ENCODE data around the gene ARHGAP15. TPM values are rescaled to one million over a fixed set of nuclear protein-coding genes. Genes with fewer than 3 reads are reported as not detected.

Gene ARHGAP15
- total and polyA plus RNA-seq, 2 experiments from 2014 or later: 0.26 TPM; not detected in 1

- peaks cover 8% of the 10 kb centered on the region; the same call in 2 of the 3 replicates for H3K36me3 Mint-ChIP-seq (ENCODE audit: low read depth)
- TF ChIP-seq ETS1 (IDR thresholded peaks at IDR 0.05) (no peak), CTCF (conservative IDR thresholded peaks at IDR 0.05; ENCODE audit: low read depth in 2 of 2) (no peak), REST (IDR thresholded peaks at IDR 0.05; ENCODE audit: unreplicated experiment) (no peak), ZNF462 (CRISPR knock-in tag; IDR thresholded peaks at IDR 0.05) (no peak), POLR2AphosphoS5 (IDR thresholded peaks at IDR 0.05; ENCODE audit: low read depth) (no peak), CREB1 (CRISPR knock-in tag; IDR thresholded peaks at IDR 0.05; ENCODE audit: low read depth) (no peak), EZH2phosphoT487 (IDR thresholded peaks at IDR 0.05; ENCODE audit: unreplicated experiment) (no peak), ZNF114 (CRISPR knock-in tag; IDR thresholded peaks at IDR 0.05) (no peak), EZH2 (IDR thresholded peaks at IDR 0.05; ENCODE audit: low read depth, unreplicated experiment) (no peak), STAT1 (IDR thresholded peaks at IDR 0.05; ENCODE audit: unreplicated experiment) (no peak), ZNF331 (CRISPR knock-in tag; IDR thresholded peaks at IDR 0.05; ENCODE audit: low read depth) (no peak), JUNB (IDR thresholded peaks at IDR 0.05; ENCODE audit: unreplicated experiment) (no peak), NANOG (IDR thresholded peaks at IDR 0.05; ENCODE audit: borderline replicate concordance) (no peak)
- DNase-seq (ENCODE audit: low spot score): no peak
These were observed 406.6 kb downstream of the ARHGAP15 start for GRCh38 chr2:143535802-143536201.

More at GRCh38 chr2:143535802-143536201, 406.6 kb downstream of the ARHGAP15 start:
- Mint-ChIP-seq H3K4me3 (no peak overlapping the region), H3K4me1 (no peaks in the 10 kb centered on the region), H3K27ac (no peak overlapping the region), H3K9me3 (peaks cover 25% of the 10 kb centered on the region), H3K27me3 (ENCODE audit: insufficient read depth, low read depth, poor library complexity) (peaks cover 4% of the 10 kb centered on the region)
- no peaks in the 10 kb centered on the region for H3K9me2 ChIP-seq (ENCODE audit: insufficient read depth)
- no peaks in the 10 kb centered on the region for H3F3A ChIP-seq (replicated peaks; ENCODE audit: low read depth)
- no peak overlapping the region for H3K27ac ChIP-seq (ENCODE audit: low read depth)
- H3K4me3 ChIP-seq: no peak overlapping the region
- H3K4me1 ChIP-seq (ENCODE audit: insufficient read depth): no peaks in the 10 kb centered on the region
- no peaks in the 10 kb centered on the region for H3K27me3 ChIP-seq (ENCODE audit: insufficient read depth)
- no peaks in the 10 kb centered on the region for H4K20me1 ChIP-seq (replicated peaks; ENCODE audit: insufficient read depth)
- no peak for ATAC-seq
- H2AFZ ChIP-seq: no peak overlapping the region
- no peak overlapping the region for H3K4me2 ChIP-seq
- no peaks in the 10 kb centered on the region for H3K36me3 ChIP-seq (ENCODE audit: insufficient read depth)
- H3K79me2 ChIP-seq (replicated peaks; ENCODE audit: insufficient read depth): no peaks in the 10 kb centered on the region

Data from GM23338 (cell line).